NK-92 treated with Interleukin-12 subunit alpha and Interleukin-12 subunit beta, amount 100 ng/mL, for 24 hours (cell line): ENCODE measurements around the gene STRIP1.

Source experiments
- DNase-seq: peaks from one replicate; lab custom pipeline; 2025; lab: John Stamatoyannopoulos, UW

The STRIP1 gene

GRCh38 chr1:110053552-110054428 is 19.4 kb downstream of the STRIP1 start:
- DNase-seq: peak; percentile 18

- DNase-seq: no peak
Measured at GRCh38 chr1:110055493-110056284, 21.3 kb downstream of the STRIP1 start.

GRCh38 chr1:110056285-110056683 is 21.9 kb downstream of the STRIP1 start:
- no peak for DNase-seq

- no peak for DNase-seq
Measured at GRCh38 chr1:110056776-110057175, 22.4 kb downstream of the STRIP1 start.

GRCh38 chr1:110057963-110058518 is 23.6 kb downstream of the STRIP1 start:
- DNase-seq: no peak

- DNase-seq: no peak
Measured at GRCh38 chr1:110058591-110058990, 24.2 kb downstream of the STRIP1 start.

GRCh38 chr1:110059133-110059863 is 24.9 kb downstream of the STRIP1 start:
- DNase-seq: no peak

GRCh38 chr1:110060034-110060661 is 25.7 kb downstream of the STRIP1 start:
- DNase-seq: peak; percentile 41

GRCh38 chr1:110060662-110061060 is 26.2 kb downstream of the STRIP1 start:
- no peak for DNase-seq

- no peak for DNase-seq
Measured at GRCh38 chr1:110061341-110061740, 26.9 kb downstream of the STRIP1 start.

- no peak for DNase-seq
Measured at GRCh38 chr1:110062612-110063011, 28.2 kb downstream of the STRIP1 start.

- no peak for DNase-seq
Measured at GRCh38 chr1:110063781-110064180, 29.4 kb downstream of the STRIP1 start.

- DNase-seq: no peak
Measured at GRCh38 chr1:110064576-110065337, 30.3 kb downstream of the STRIP1 start.

- DNase-seq: no peak
Measured at GRCh38 chr1:110065841-110066240, 31.4 kb downstream of the STRIP1 start.

- DNase-seq: no peak
Measured at GRCh38 chr1:110067479-110067892, 33.1 kb downstream of the STRIP1 start.

- DNase-seq: no peak
Measured at GRCh38 chr1:110067893-110068645, 33.6 kb downstream of the STRIP1 start.

- DNase-seq: no peak
Measured at GRCh38 chr1:110068646-110069403, 34.4 kb downstream of the STRIP1 start.

- no peak for DNase-seq
Measured at GRCh38 chr1:110069404-110070281, 35.2 kb downstream of the STRIP1 start.
